Measurements from ENCODE around the gene NR2C2.
A peak's percentile ranks its signal among the peaks of the same experiment; 100 is the strongest.

NR2C2 gene

DNA sequence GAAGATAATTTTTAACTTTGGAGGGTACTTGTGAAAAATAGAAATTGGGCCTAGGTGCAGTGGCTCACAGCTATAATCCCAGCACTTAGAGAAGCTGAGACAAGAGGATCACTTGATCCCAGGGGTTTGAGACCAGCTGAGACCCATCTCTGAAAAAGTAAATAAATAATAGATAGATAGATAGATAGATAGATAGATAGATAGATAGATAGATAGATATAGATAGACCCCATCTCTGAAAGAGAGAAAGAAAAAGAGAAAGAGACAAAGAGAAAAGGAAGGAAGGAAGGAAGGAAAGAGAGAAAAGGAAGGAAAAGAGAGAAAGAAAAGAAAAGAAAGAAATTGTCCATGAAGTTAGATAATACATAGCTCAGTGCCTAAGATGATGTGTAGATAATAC lies 82.2 kb downstream of the NR2C2 start:
- ChIA-PET CTCF (no interaction called here), POLR2A (ENCODE audit: low non-redundant PET) (no interaction called here)
- TF ChIP-seq, protein P1, sequence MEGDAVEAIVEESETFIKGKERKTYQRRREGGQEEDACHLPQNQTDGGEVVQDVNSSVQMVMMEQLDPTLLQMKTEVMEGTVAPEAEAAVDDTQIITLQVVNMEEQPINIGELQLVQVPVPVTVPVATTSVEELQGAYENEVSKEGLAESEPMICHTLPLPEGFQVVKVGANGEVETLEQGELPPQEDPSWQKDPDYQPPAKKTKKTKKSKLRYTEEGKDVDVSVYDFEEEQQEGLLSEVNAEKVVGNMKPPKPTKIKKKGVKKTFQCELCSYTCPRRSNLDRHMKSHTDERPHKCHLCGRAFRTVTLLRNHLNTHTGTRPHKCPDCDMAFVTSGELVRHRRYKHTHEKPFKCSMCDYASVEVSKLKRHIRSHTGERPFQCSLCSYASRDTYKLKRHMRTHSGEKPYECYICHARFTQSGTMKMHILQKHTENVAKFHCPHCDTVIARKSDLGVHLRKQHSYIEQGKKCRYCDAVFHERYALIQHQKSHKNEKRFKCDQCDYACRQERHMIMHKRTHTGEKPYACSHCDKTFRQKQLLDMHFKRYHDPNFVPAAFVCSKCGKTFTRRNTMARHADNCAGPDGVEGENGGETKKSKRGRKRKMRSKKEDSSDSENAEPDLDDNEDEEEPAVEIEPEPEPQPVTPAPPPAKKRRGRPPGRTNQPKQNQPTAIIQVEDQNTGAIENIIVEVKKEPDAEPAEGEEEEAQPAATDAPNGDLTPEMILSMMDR (conservative IDR thresholded peaks at IDR 0.05; ENCODE audit: low read depth) = no peak

DNA sequence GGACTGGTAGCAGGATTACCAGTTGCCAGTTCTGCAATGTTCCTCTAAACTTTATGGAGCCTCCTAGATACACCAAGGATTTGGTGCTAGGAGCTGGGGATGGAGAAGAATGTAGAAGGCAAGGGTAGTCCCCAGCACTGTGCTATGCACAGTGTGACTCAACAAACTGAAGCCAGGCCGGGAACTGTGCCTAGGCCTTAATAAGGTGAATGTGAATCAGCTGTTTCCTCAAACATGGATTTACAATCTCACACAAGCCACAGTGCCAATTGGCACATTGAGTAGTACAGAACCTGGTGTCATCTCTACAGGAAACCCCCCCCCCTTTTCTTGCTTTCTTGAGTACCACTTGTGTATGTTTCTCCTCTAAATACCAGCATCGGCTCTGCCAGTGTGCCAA lies 85.3 kb downstream of the NR2C2 start:
- CTCF ChIA-PET = no interaction called here
- DNase-seq (ENCODE audit: low spot score) = no peak
- TF ChIP-seq, protein P1 (conservative IDR thresholded peaks at IDR 0.05; ENCODE audit: low read depth) = no peak
- no peak overlapping the region for H3K27ac ChIP-seq
- POLR2A ChIA-PET (ENCODE audit: low non-redundant PET) = no interaction called here

More for the DNA sequence above, 82.2 kb downstream of the NR2C2 start:
- H3K27ac ChIP-seq = no peak overlapping the region
- DNase-seq (ENCODE audit: low spot score) = no peak

DNA sequence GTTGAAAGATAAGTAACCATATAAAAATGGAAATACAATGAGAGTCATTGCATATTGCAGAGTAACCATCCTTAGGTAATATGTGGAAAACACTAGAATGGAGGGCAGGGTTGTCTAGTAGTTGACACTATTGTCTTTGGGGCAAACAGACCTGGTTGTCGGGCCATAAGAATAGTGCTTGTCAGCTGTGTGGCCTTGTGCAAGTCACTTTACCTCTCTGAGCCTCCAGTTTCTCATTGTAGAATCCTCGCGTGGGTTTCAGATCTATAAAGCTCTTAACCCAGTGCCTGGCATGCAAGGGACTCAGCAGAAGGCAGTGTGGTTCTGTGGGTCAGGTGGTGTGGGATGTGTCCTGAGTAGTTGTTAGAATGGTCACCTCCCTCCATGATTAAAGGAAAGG lies 85.7 kb downstream of the NR2C2 start:
- TF ChIP-seq, protein P1 (conservative IDR thresholded peaks at IDR 0.05; ENCODE audit: low read depth) = no peak
- POLR2A ChIA-PET (ENCODE audit: low non-redundant PET) = no interaction called here
- H3K27ac ChIP-seq = no peak overlapping the region
- no peak for DNase-seq (ENCODE audit: low spot score)
- CTCF ChIA-PET = no interaction called here

DNA sequence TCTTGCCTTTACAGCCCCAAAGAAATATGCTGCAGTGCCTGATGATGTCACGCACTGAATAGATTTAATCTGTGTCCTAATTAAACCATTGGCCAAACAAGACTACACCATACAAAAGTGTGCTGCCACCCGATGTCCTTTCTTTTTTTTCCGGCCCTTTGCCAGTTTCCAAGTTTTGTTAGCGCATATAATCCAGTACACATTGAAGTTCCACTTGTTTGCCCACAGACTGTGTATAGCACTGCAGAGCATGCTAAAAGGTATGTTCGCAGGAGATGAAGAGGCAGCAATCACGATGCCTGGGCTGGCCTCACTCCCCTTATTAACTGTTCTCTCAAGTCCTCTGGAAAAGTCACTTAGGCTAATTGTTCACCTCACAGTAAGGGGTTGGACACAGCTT lies 90.9 kb downstream of the NR2C2 start:
- CTCF ChIA-PET = interaction anchor here (0.6 kb wide), 1 partner anchor 14 kb away, joined by 3 read pairs; no protein-coding TSS in a partner anchor
- POLR2A ChIA-PET (ENCODE audit: low non-redundant PET) = no interaction called here
- no peak overlapping the region for H3K27ac ChIP-seq
- TF ChIP-seq, protein P1 (conservative IDR thresholded peaks at IDR 0.05; ENCODE audit: low read depth) = no peak
- no peak for DNase-seq (ENCODE audit: low spot score)

DNA sequence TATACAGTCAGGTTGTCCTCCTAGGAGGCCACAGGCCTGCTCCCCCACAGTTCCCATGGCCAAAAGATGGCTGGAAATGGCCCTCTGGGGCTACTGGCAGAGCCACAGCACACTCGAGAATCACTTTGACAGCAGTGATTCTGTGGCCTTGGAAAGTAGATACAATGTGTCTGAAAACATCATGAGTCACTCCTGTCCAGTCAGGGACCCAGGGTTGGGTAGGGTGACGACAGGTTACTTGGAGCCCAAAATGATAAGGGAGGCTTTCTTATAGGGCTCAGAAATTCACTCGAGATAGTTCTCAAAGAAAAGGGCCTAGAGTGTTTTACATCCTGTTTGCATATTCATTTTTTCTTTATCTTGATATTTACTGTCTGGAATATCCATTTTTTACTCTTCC lies 93.5 kb downstream of the NR2C2 start:
- POLR2A ChIA-PET (ENCODE audit: low non-redundant PET) = no interaction called here
- TF ChIP-seq, protein P1 (conservative IDR thresholded peaks at IDR 0.05; ENCODE audit: low read depth) = no peak
- H3K27ac ChIP-seq = peak overlapping the region; percentile 28; the same call in 1 of the 2 replicates
- no peak for DNase-seq (ENCODE audit: low spot score)
- CTCF ChIA-PET = no interaction called here

DNA sequence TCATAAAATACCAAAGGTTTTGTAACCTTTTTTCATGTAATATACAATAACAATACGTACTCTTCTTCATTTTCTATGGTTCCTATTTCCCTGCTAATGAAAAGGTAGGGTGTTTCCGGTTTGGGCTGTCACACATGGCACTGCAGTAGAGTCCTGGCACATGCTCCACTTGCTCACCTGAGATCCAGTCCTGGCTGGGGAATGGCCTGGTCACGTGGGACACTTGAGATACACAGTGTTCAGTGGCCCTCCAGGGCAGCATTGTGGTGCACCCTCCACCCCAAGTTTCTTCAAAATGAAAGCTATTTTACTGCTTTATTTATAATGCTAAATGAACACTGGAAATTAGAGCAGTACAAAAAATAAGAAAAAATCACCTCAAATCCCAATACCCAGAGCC lies 94.6 kb downstream of the NR2C2 start:
- no peak overlapping the region for H3K27ac ChIP-seq

More for the DNA sequence above, 94.6 kb downstream of the NR2C2 start:
- no peak for DNase-seq (ENCODE audit: low spot score)
- TF ChIP-seq, protein P1 (conservative IDR thresholded peaks at IDR 0.05; ENCODE audit: low read depth) = no peak
- ChIA-PET POLR2A (ENCODE audit: low non-redundant PET) (interaction anchor here (0.6 kb wide), 1 partner anchor 22 kb away, joined by 3 read pairs; no protein-coding TSS in a partner anchor), CTCF (interaction anchor here (0.5 kb wide), 1 partner anchor 1645 kb away, joined by 3 read pairs; no protein-coding TSS in a partner anchor)
